Epithelial cell of esophagus (primary cell): ENCODE results near the gene COX18.

Source experiments
- DNase-seq: peaks from one replicate; pipeline ENCODE4 v3.0.0; 2010; ENCODE audit warnings: low read depth
- H3K4me3 ChIP-seq: 2 replicates; pipeline ENCODE4 v1.5.1; 2011; ENCODE audit warnings: mild to moderate bottlenecking, low read length, control low read depth
- TF ChIP-seq, protein P1 (sequence below): IDR thresholded peaks from 2 replicates; pipeline ENCODE4 v1.5.1; 2011; ENCODE audit warnings: low read depth, mild to moderate bottlenecking, low read length, control low read depth, inconsistent platforms; ENCODE audit not compliant: insufficient read depth; ENCODE audit errors: missing control alignments

COX18 gene

DNA sequence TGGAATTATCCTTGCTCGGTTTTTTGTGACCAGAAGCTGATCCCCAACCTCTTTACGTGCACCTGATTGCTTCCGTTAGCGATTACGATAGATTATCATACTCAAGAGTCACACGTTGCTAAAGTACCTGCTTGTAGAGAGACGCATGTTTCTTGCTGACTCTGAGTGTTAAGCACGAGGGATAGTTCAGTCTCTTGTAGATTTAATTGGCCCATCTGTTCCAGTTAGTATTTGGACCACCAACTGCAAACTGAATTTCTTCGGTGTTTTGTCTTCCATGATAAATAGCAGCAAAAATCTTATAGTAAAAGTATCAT, 516 bp upstream of the COX18 start:
- H3K4me3 ChIP-seq = peak overlapping the region; percentile 77
- TF ChIP-seq, protein P1, sequence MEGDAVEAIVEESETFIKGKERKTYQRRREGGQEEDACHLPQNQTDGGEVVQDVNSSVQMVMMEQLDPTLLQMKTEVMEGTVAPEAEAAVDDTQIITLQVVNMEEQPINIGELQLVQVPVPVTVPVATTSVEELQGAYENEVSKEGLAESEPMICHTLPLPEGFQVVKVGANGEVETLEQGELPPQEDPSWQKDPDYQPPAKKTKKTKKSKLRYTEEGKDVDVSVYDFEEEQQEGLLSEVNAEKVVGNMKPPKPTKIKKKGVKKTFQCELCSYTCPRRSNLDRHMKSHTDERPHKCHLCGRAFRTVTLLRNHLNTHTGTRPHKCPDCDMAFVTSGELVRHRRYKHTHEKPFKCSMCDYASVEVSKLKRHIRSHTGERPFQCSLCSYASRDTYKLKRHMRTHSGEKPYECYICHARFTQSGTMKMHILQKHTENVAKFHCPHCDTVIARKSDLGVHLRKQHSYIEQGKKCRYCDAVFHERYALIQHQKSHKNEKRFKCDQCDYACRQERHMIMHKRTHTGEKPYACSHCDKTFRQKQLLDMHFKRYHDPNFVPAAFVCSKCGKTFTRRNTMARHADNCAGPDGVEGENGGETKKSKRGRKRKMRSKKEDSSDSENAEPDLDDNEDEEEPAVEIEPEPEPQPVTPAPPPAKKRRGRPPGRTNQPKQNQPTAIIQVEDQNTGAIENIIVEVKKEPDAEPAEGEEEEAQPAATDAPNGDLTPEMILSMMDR = no peak
- DNase-seq = no peak

DNA sequence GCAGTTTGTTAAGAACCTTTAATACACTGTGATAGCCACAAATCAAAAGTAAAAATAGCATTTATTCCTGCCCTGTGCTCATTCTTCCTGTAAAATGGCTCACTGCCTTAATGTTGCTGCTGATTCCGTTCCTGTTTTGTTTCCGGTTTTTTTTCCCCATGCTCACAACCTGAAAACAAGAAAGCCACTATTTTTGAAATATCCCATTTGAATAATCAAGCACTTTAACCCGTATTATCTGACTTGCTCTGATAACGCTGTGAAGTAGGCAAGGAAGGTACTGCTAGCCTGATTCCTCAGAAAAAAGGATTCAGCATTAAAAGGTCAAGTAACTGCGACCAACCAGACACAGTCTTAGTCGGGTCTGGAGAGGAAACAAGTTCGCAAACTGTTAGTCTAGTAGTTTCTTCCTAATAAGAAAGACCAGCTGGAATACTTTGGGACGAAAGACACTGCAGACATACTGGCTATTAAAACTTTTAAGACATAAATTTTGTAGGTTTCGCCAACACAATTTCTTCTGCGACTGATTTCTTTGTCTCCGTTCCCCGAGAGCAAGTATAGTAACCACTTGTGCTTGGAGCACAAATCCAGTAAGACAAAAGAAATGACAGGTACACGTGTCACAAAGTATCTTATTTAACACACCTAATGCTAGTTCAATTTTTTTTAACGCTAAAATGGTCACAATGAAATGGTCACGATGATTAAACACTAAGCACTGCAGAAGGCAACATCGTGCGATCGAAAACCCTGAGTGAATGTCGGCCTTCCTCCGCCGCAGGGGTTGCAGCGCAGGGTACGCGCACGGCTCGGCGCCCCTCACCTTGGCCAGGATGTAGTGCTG, 802 bp downstream of the COX18 start:
- DNase-seq = peak; percentile 38
- TF ChIP-seq, protein P1 = no peak
- peak overlapping the region; percentile 77 for H3K4me3 ChIP-seq

DNA sequence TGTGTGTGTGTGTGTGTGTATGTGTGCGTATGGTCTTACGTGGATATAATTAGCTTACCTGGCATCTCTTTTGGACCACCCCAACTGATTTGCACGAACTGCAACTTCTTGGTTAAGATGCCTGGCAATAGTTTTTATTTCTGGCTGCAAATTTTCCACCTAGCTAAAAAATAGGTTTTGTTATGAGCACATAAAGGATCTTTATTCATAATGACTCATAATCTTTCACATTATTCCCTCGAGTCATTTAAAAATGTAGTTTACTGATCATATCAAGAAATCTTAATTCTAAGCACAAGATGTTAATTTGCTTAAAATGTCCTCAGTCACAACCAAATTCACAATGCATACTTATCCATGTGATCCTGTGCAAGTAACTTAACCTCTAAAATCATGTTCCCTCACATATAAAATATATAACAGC, 1.5 kb downstream of the COX18 start:
- peak overlapping the region; percentile 77 for H3K4me3 ChIP-seq
- TF ChIP-seq, protein P1 = no peak
- peak; percentile 38 for DNase-seq

DNA sequence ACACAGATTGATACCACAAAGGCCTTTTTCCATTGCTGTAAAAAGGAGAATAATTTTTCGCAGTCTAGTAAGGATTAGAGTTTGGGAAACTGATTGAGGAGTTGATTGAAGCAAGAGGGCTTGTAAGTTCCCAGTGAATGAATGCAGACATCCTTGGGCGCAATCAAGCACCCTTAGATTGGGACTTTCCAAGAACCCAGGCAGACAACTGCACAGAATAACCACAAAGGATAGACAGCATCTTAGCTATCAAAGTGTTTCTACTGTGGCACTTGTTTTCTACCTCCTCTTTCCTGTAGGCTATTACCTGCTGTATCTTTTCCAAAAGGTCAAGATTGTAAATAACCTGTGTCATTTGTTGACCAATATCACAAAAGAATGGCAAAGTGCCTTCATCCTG, 2.6 kb downstream of the COX18 start:
- DNase-seq = no peak

DNA sequence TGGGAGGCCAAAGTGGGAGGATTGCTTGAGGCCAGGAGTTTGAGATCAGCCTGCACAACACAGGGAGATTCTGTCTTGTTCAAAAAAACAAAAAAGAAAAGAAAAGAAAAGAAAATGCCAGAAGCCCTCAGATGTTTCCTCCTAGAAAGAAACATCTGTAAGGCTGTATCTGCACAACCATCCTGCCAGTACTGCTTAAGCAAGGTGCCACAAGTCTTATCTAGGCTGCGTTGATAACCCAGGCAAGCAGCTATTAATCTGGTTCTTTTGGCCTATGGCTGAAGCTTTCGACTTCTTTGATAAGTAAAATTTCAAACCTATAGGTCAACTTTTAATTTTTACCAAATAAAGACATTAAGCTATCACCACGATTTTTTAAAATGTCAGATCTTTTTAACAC, 3.1 kb downstream of the COX18 start:
- no peak for DNase-seq

More for the DNA sequence above, 2.6 kb downstream of the COX18 start:
- TF ChIP-seq, protein P1 = no peak
- H3K4me3 ChIP-seq = no peak overlapping the region

DNA sequence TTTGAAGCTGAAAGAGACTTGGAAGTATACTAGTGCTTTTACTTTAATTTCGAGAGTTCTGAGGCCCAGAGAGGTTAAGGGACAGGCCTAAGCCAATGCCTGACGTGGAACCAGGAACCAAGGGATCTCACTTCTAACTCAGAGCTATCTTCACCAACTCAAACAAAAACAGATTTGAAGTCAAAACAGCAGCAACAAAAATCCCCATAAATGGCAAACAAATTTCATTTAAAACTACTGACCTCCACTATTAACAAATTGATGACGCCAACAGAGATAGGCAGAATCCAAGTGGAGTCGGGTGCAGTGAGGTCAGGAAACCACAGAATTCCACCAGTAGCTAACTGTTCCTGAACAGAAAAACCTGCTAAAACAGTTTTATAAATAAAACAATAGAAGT, 5.0 kb downstream of the COX18 start:
- TF ChIP-seq, protein P1 = no peak
- no peak for DNase-seq
- no peak overlapping the region for H3K4me3 ChIP-seq

More for the DNA sequence above, 3.1 kb downstream of the COX18 start:
- H3K4me3 ChIP-seq = no peak overlapping the region
- TF ChIP-seq, protein P1 = no peak
